Pancreas (tissue), 10 donors: ENCODE data around the gene SNRPA. TPM values are rescaled to one million over a fixed set of nuclear protein-coding genes. Genes with fewer than 3 reads are reported as not detected.
A peak's percentile ranks its signal among the peaks of the same experiment; 100 is the strongest.

Experiments
- ATAC-seq, 4 donors: fragments of 200-7000 bp; cut with Tn5 transposase; one replicate each; pipeline versions ENCODE4 v1.8.0 to v1.9.1; 2020; ENCODE audit warnings: mild to moderate bottlenecking in 4 of 4, moderate library complexity in 4 of 4
- DNase-seq, 6 donors: peaks; one replicate each; pipeline ENCODE4 v3.0.0-alpha.2; 2020
- FAIRE-seq: peaks from 2 replicates; lab custom pipeline; 2012; peaks lifted over from hg19 to GRCh38; lab: Jason Lieb, UNC
- H3K27ac ChIP-seq, 4 donors: fragments of 200-600 bp; sonication (generic); 1 replicate in 3 of 4; 2 replicates in 1 of 4; pipeline versions ENCODE4 v1.5.0 to v1.8.0; 2020
- H3K27me3 ChIP-seq, 4 donors: fragments of 200-600 bp; one replicate each; pipeline ENCODE4 v1.8.0; 2021
- H3K36me3 ChIP-seq, 3 donors: fragments of 200-600 bp; sonication (generic) in 1 of 3; one replicate each; pipeline versions ENCODE4 v1.5.0 to v1.8.0; 2020 to 2021
- H3K4me1 ChIP-seq, 3 donors: fragments of 200-600 bp; one replicate each; pipeline ENCODE4 v1.8.0; 2021
- H3K4me3 ChIP-seq, 4 donors: fragments of 200-600 bp; sonication (generic) in 2 of 4; one replicate each; pipeline versions ENCODE4 v1.5.0 to v1.8.0; 2020 to 2021
- H3K9me3 ChIP-seq, 4 donors: fragments of 200-600 bp; one replicate each; pipeline ENCODE4 v1.8.0; 2021
- CTCF ChIP-seq, 4 donors: fragments of 200-600 bp; sonication (generic) in 3 of 4; IDR thresholded peaks; one replicate each; pipeline versions ENCODE4 v1.5.0 to v1.8.0; 2021; ENCODE audit warnings: antibody characterized with exemption in 4 of 4
- WGBS, 2 donors: extraction: QIAGEN DNeasy Blood & Tissue Kit; methylation state at CpG; one replicate each; pipeline ENCODE4 v1.1.7; 2013; 5-methylcytosine and 5-hydroxymethylcytosine counted together
- intact Hi-C, 3 donors: fragments of 100-400 bp; cut with DNase I; formaldehyde crosslinking; loops; one replicate each; pipeline versions ENCODE4 v1.11.1 to v1.14.2; 2022
- polyA plus RNA-seq, 2 donors: library from polyadenylated mRNA; stranded (reverse); fragments of 200-250 nt; gene quantifications; one replicate each; pipeline ENCODE4 v1.2.3, GENCODE V29; 2013
- total RNA-seq, 6 donors: library from RNA; stranded (reverse); fragmentation: NEBNext Ultra II Directional in 4 of 6; extraction: Animal tissue kit (Norgen Biotek cat#: 25700) in 4 of 6; gene quantifications; one replicate each; pipeline versions ENCODE4 v1.2.1 to v1.2.4, GENCODE V29; 2021 to 2023
- donor health status: healthy with polysubstance abuse.
- donor health status: DM: no; HTN: no; CAD: no; lungs with moderate emphysema.
- donor health status: DM: no; HTN: no; CAD: no.
- donor health status: control.
- donor health status: control.
- donor health status: Bipolar disorder and iron deficiency.
- donor health status: DM: yes; HTN: yes; CAD: no.
- donor health status: DM: no; HTN: no; CAD: no.
- donor health status: DM: no; HTN: no; CAD: no.
- donor health status: DM: yes; HTN: yes; CAD: no.

The SNRPA gene
- total and polyA plus RNA-seq, 8 donors, result 18.9 to 33.0 (median 26.3) TPM

GRCh38 chr19:40704491-40705361 is 46.3 kb upstream of the SNRPA start:
- Histone ChIP-seq H3K9me3 (no peaks in the 10 kb centered on the region), H3K36me3 (peaks cover 4 to 20% (median 4%) of the 10 kb centered on the region in 3 donors), H3K4me1 (no peaks in the 10 kb centered on the region), H3K4me3 (no peak overlapping the region), H3K27ac (no peak overlapping the region), H3K27me3 (no peaks in the 10 kb centered on the region)
- no peak for ATAC-seq
- TF ChIP-seq CTCF (IDR thresholded peaks at IDR 0.05), result no peak
- no peak for DNase-seq
- WGBS, 2 donors, result 90 to 91% methylated on average over 18 of the region's 18 CpGs
- intact Hi-C loops, result no loop called here
- FAIRE-seq, result no peak

GRCh38 chr19:40705362-40705651 is 45.7 kb upstream of the SNRPA start:
- H3K27ac ChIP-seq, result no peak overlapping the region
- ATAC-seq, result peak in 3 of 4 donors; percentile 30 to 41 (median 36)
- H3K4me3 ChIP-seq, result no peak overlapping the region
- FAIRE-seq, result no peak
- no peak for TF ChIP-seq CTCF (IDR thresholded peaks at IDR 0.05)
- peaks cover 4 to 20% (median 6%) of the 10 kb centered on the region in 3 donors for H3K36me3 ChIP-seq
- intact Hi-C loops, result no loop called here
- 88% methylated on average over 9 of the region's 9 CpGs for WGBS, 2 donors
- H3K9me3 ChIP-seq, result no peaks in the 10 kb centered on the region
- DNase-seq, result no peak
- H3K4me1 ChIP-seq, result no peaks in the 10 kb centered on the region
- H3K27me3 ChIP-seq, result no peaks in the 10 kb centered on the region

- peaks cover 4 to 20% (median 6%) of the 10 kb centered on the region in 3 donors for H3K36me3 ChIP-seq
- intact Hi-C loops, result no loop called here
- no peak for FAIRE-seq
- TF ChIP-seq CTCF (IDR thresholded peaks at IDR 0.05), result no peak
- no peaks in the 10 kb centered on the region for H3K4me1 ChIP-seq
- 87 to 88% methylated on average over 7 of the region's 7 CpGs for WGBS, 2 donors
- H3K9me3 ChIP-seq, result no peaks in the 10 kb centered on the region
- no peaks in the 10 kb centered on the region for H3K27me3 ChIP-seq
- no peak for DNase-seq
- H3K4me3 ChIP-seq, result no peak overlapping the region
- ATAC-seq, result no peak
- no peak overlapping the region for H3K27ac ChIP-seq
Observed at GRCh38 chr19:40705950-40706619, 44.9 kb upstream of the SNRPA start.

GRCh38 chr19:40707615-40708014 is 43.4 kb upstream of the SNRPA start:
- DNase-seq, result no peak
- Histone ChIP-seq H3K27me3 (no peaks in the 10 kb centered on the region), H3K36me3 (peaks cover 4 to 20% (median 6%) of the 10 kb centered on the region in 3 donors), H3K4me3 (no peak overlapping the region), H3K27ac (no peak overlapping the region), H3K4me1 (no peaks in the 10 kb centered on the region), H3K9me3 (no peaks in the 10 kb centered on the region)
- 96 to 97% methylated on average over 7 of the region's 7 CpGs for WGBS, 2 donors
- no peak for ATAC-seq
- FAIRE-seq, result no peak
- TF ChIP-seq CTCF (IDR thresholded peaks at IDR 0.05), result no peak
- intact Hi-C loops, result no loop called here

- Histone ChIP-seq H3K36me3 (peaks cover under 1 to 13% (median 3%) of the 10 kb centered on the region in 3 donors), H3K27ac (no peak overlapping the region), H3K4me3 (no peak overlapping the region), H3K27me3 (no peaks in the 10 kb centered on the region), H3K9me3 (no peaks in the 10 kb centered on the region), H3K4me1 (no peaks in the 10 kb centered on the region)
- no peak for FAIRE-seq
- WGBS, 2 donors, result 89 to 92% methylated on average over 5 of the region's 5 CpGs
- TF ChIP-seq CTCF (IDR thresholded peaks at IDR 0.05), result no peak
- ATAC-seq, result no peak
- DNase-seq, result no peak
- intact Hi-C loops, result no loop called here
Observed at GRCh38 chr19:40709817-40710216, 41.2 kb upstream of the SNRPA start.
